CD4-positive, alpha-beta memory T cell (primary cell): ENCODE measurements around the gene CCDC83. TPM values are rescaled to one million over a fixed set of nuclear protein-coding genes. Genes with fewer than 3 reads are reported as not detected.
"Not testable (repeated sequence)": the region's sequence is repeated elsewhere in the genome, so short reads cannot be mapped to it uniquely, and the experiment has no call there.

Experiments
- CTCF ChIA-PET: fragments of 350-600 bp; sonication (Branson Sonifier 250); formaldehyde crosslinking; loops from one replicate; lab custom pipeline; 2021; ENCODE audit warnings: inconsistent platforms; ENCODE audit not compliant: partially characterized antibody; lab: Charles Lee
- POLR2A ChIA-PET: fragments of 350-600 bp; sonication (Branson Sonifier 250); formaldehyde crosslinking; loops from one replicate; lab custom pipeline; 2021; ENCODE audit not compliant: partially characterized antibody; lab: Charles Lee
- DNase-seq, 5 donors: peaks; one replicate each; pipeline versions ENCODE4 v3.0.0 to v3.0.0-alpha.2; 2020 to 2022; ENCODE audit warnings: mixed read lengths in 1 of 5
- H3K27ac ChIP-seq: one replicate; pipeline ENCODE4 v1.7.0; 2013; ENCODE audit warnings: low read depth, low read length
- H3K27me3 ChIP-seq: 2 replicates; pipeline ENCODE4 v1.7.0; 2013; ENCODE audit warnings: mild to moderate bottlenecking, low read length, moderate library complexity; ENCODE audit not compliant: insufficient read depth
- H3K36me3 ChIP-seq: 2 replicates; pipeline ENCODE4 v1.7.0; 2013; ENCODE audit warnings: mild to moderate bottlenecking, low read length, moderate library complexity; ENCODE audit not compliant: insufficient read depth
- H3K4me1 ChIP-seq: 2 replicates; pipeline ENCODE4 v1.7.0; 2013; ENCODE audit warnings: mild to moderate bottlenecking, low read length, moderate library complexity; ENCODE audit not compliant: insufficient read depth
- H3K4me3 ChIP-seq, 2 donors: one replicate each; pipeline ENCODE4 v1.7.0; 2013; ENCODE audit warnings: low read length in 2 of 2, mild to moderate bottlenecking in 1 of 2
- H3K9me3 ChIP-seq, 2 donors: one replicate each; pipeline ENCODE4 v1.7.0; 2013; ENCODE audit warnings: low read length in 2 of 2, control low read depth in 1 of 2; ENCODE audit not compliant: control insufficient read depth in 1 of 2
- H3K27ac Mint-ChIP-seq, 7 donors: one replicate each; pipeline ENCODE4 v1.8.0; 2020 to 2021; ENCODE audit warnings: mixed read lengths in 7 of 7, mild to moderate bottlenecking in 6 of 7, inconsistent platforms in 3 of 7, moderate library complexity in 3 of 7
- H3K27me3 Mint-ChIP-seq, 2 donors: one replicate each; pipeline ENCODE4 v1.8.0; 2020 to 2021; ENCODE audit warnings: mixed read lengths in 2 of 2
- H3K36me3 Mint-ChIP-seq, 2 donors: one replicate each; pipeline ENCODE4 v1.8.0; 2020 to 2021; ENCODE audit warnings: mixed read lengths in 2 of 2, inconsistent platforms in 1 of 2, mild to moderate bottlenecking in 1 of 2
- H3K4me1 Mint-ChIP-seq, 4 donors: one replicate each; pipeline ENCODE4 v1.8.0; 2020 to 2021; ENCODE audit warnings: mixed read lengths in 4 of 4, mild to moderate bottlenecking in 1 of 4
- H3K4me3 Mint-ChIP-seq, 8 donors: one replicate each; pipeline ENCODE4 v1.8.0; 2020 to 2021; ENCODE audit warnings: mixed read lengths in 8 of 8, mild to moderate bottlenecking in 7 of 8, moderate library complexity in 6 of 8, inconsistent platforms in 3 of 8
- H3K9me3 Mint-ChIP-seq, 8 donors: one replicate each; pipeline ENCODE4 v1.8.0; 2020 to 2021; ENCODE audit warnings: mixed read lengths in 8 of 8, mild to moderate bottlenecking in 5 of 8, inconsistent platforms in 3 of 8, moderate library complexity in 1 of 8
- intact Hi-C: fragments of 100-400 bp; cut with micrococcal nuclease; formaldehyde crosslinking; loops from one replicate; pipeline ENCODE4 v1.15.1; 2023
- polyA plus RNA-seq, 2 donors: library from polyadenylated mRNA; unstranded; fragments of 300-500 nt; fragmentation: Illumina TruSeq; gene quantifications; one replicate each; pipeline ENCODE4 v1.2.3, GENCODE V29; 2021
- total RNA-seq, 2 experiments: library from RNA; stranded (reverse); gene quantifications; one replicate each; pipeline ENCODE4 v1.2.3, GENCODE V29; 2021

CCDC83 gene
- total and polyA plus RNA-seq, 4 experiments from 2014 or later, result not detected

DNA sequence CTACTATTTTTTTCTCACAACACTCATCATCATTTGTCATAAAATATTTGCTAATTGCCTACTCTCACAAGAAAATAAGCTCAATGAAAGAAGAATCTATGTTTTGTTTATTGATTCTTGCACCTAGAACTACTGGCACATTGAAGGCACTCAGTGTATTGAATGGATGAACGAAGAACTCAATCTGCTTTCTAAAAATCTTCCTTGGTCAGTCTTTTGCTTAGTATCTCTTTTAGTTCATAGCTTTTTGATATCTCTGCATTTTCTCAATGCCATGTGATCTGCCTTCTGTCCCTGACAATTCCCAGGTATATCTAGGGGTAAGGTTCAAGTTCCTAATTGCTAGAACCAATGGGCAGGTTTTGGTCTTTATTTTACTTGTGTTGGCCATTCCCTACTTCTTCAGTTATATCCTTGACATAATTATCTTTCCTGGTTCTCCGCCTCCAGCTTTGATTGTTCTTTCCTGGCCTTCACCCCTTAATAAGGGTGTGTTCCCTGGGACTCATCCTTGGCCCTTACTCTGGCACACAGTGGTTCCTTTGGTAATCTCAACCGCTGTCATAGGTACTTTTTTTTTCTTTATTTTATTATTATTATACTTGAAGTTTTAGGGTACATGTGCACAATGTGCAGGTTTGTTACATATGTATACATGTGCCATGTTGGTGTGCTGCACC, 96.4 kb downstream of the CCDC83 start:
- CTCF ChIA-PET, result no interaction called here
- intact Hi-C loops, result no loop called here

DNA sequence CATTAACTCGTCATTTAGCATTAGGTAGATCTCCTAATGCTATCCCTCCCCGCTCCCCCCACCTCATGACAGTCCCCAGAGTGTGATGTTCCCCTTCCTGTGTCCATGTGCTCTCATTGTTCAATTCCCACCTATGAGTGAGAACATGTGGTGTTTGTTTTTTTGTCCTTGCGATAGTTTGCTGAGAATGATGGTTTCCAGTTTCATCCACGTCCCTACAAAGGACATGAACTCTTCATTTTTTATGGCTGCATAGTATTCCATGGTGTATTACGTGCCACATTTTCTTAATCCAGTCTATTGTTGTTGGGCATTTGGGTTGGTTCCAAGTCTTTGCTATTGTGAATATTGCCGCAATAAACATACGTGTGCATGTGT, 96.9 kb downstream of the CCDC83 start:
- H3K27ac ChIP-seq, H3K4me1 Mint-ChIP-seq, H3K4me1 ChIP-seq, POLR2A ChIA-PET, H3K27me3 Mint-ChIP-seq, H3K9me3 ChIP-seq, CTCF ChIA-PET, H3K27me3 ChIP-seq, H3K4me3 ChIP-seq, intact Hi-C loops, DNase-seq, H3K4me3 Mint-ChIP-seq: not testable (repeated sequence)
- peaks cover 39 to 40% of the 10 kb centered on the region in 2 donors for H3K36me3 Mint-ChIP-seq
- peak overlapping the region in 2 of 7 donors; percentile 27 to 73 for H3K27ac Mint-ChIP-seq
- H3K36me3 ChIP-seq, result peaks cover 17% of the 10 kb centered on the region
- H3K9me3 Mint-ChIP-seq, result peaks cover 2 to 36% (median 24%) of the 10 kb centered on the region in 8 donors

More for the DNA sequence above, 96.4 kb downstream of the CCDC83 start:
- Histone ChIP-seq H3K27ac (no peak overlapping the region), H3K36me3 (peaks cover 14% of the 10 kb centered on the region), H3K9me3 (no peaks in the 10 kb centered on the region), H3K4me3 (no peak overlapping the region), H3K27me3 (no peaks in the 10 kb centered on the region), H3K4me1 (no peaks in the 10 kb centered on the region)
- POLR2A ChIA-PET, result no interaction called here
- Mint-ChIP-seq H3K27me3 (no peaks in the 10 kb centered on the region), H3K27ac (peak overlapping the region in 3 of 7 donors; percentile 1 to 55 (median 6)), H3K9me3 (peaks cover 2 to 36% (median 24%) of the 10 kb centered on the region in 8 donors), H3K4me1 (peaks cover 1 to 8% (median 4%) of the 10 kb centered on the region in 4 donors), H3K4me3 (peak overlapping the region in 1 of 8 donors; percentile 0), H3K36me3 (peaks cover 33 to 35% of the 10 kb centered on the region in 2 donors)
- no peak for DNase-seq

DNA sequence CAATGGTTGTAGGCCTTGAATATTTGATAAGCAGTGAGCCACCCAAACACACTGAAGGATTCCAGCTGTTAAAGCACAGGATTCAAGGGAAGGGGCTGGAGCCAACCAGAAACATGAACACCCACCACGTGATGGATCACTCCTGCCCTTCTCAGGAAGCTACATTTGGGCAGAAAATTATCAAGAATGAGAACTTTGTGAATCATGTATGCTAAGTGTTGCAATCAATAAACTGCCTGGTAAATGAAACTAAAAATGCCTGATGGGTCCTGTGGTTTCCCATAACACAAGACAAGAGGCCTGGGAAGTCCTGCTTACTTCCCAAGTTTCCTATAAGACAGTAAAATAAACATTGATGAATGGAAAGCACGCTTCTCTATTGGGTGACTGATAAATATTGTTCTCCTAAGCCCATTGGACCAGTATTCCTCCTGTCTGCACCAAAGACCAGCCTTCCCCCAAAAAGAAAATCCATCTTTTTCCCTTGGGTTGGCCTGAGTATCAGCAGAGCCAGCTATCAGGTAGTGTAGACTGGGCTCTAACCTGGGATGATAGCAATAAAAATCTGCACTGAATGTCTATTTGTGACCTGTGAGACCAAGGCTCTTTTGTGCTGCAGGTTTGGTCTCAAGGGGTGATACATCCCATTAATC, 98.4 kb downstream of the CCDC83 start:
- H3K9me3 Mint-ChIP-seq, result peaks cover 2 to 36% (median 24%) of the 10 kb centered on the region in 8 donors

DNA sequence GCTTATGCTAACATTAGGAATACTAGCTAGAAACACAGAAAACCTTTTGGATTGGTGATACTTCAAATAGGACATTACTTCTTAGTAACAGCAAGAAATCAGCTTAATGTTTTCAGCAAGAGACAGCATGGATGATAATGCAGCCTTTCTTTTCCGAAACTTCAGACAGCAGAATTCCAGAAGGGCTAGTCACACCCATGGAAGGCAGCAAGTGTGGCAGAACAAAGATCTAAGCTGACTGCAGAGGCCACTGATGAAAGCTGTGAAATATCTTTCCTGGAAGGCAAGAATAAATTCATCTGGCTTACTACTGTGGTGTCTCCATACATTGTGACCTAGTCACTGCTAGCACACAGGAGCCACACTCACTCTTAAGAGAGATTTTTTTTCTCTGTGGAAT, 100.3 kb downstream of the CCDC83 start:
- Mint-ChIP-seq H3K27me3 (no peaks in the 10 kb centered on the region), H3K36me3 (peaks cover 68 to 71% of the 10 kb centered on the region in 2 donors), H3K9me3 (peaks cover 2 to 36% (median 24%) of the 10 kb centered on the region in 8 donors), H3K27ac (no peak overlapping the region), H3K4me1 (peaks cover 0 to 5% (median 0%) of the 10 kb centered on the region in 4 donors), H3K4me3 (no peak overlapping the region)
- Histone ChIP-seq H3K4me1 (no peaks in the 10 kb centered on the region), H3K27me3 (no peaks in the 10 kb centered on the region), H3K27ac (no peak overlapping the region), H3K36me3 (peaks cover 42% of the 10 kb centered on the region), H3K4me3 (no peak overlapping the region), H3K9me3 (no peaks in the 10 kb centered on the region)
- intact Hi-C loops, result no loop called here
- CTCF ChIA-PET, result interaction anchor here (1.1 kb wide), 1 partner anchor 238 kb away, joined by 3 read pairs; no protein-coding TSS in a partner anchor
- POLR2A ChIA-PET, result no interaction called here
- DNase-seq, result no peak

More for the DNA sequence above, 98.4 kb downstream of the CCDC83 start:
- Histone ChIP-seq H3K9me3 (no peaks in the 10 kb centered on the region), H3K4me3 (no peak overlapping the region), H3K27me3 (no peaks in the 10 kb centered on the region), H3K36me3 (peaks cover 28% of the 10 kb centered on the region), H3K4me1 (no peaks in the 10 kb centered on the region), H3K27ac (no peak overlapping the region)
- Mint-ChIP-seq H3K27me3 (no peaks in the 10 kb centered on the region), H3K4me1 (peaks cover 0 to 4% (median 2%) of the 10 kb centered on the region in 4 donors), H3K4me3 (no peak overlapping the region), H3K27ac (peak overlapping the region in 1 of 7 donors; percentile 65), H3K36me3 (peaks cover 52 to 54% of the 10 kb centered on the region in 2 donors)
- intact Hi-C loops, result no loop called here
- ChIA-PET POLR2A (no interaction called here), CTCF (no interaction called here)
- DNase-seq, result no peak

DNA sequence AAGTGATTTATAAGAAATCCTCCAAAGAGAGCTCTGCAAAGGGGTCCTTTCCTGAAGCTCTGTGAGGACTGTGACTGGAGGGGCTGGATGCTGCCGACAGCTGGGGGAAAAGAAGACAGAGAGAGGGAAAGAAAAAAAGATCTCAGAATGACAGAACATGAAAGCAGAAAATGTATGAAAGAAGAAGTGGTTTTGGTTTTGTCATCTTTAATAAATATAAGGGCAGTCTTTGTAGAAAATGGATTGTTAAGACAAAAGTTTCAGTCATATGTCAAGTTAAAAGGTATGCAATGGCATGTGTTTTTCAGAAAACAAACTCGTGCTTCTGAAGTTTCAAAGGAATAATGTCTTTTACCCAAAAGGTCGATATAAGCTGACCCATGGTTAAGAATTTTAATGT, 105.5 kb downstream of the CCDC83 start:
- Mint-ChIP-seq H3K27ac (peak overlapping the region in 3 of 7 donors; percentile 13 to 39 (median 38)), H3K27me3 (no peaks in the 10 kb centered on the region)

DNA sequence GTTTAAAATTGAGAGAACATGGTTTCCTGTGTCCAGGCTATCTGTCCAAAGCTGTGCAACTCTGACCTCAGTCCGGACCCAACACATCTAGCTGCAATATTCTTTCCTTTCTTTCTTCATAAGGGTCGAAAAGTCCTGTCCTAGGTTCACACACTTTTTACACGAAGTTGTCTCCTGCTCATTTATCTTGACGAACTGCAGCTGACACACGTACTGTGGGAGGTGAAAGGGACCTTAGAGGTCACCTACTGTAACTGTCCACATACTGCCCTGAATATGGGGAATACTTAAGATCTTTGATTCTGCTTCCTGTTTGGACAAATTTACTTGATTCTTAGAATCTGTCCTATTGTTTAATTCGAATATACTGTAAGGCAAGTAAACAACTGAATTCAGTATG, 105.9 kb downstream of the CCDC83 start:
- intact Hi-C loops, result no loop called here
- Mint-ChIP-seq H3K27me3 (no peaks in the 10 kb centered on the region), H3K4me3 (no peak overlapping the region), H3K9me3 (peaks cover 0 to 2% (median 0%) of the 10 kb centered on the region in 8 donors), H3K36me3 (peaks cover 76 to 87% of the 10 kb centered on the region in 2 donors), H3K4me1 (peaks cover 0 to 9% (median 6%) of the 10 kb centered on the region in 4 donors), H3K27ac (peak overlapping the region in 1 of 7 donors; percentile 64)
- Histone ChIP-seq H3K4me3 (no peak overlapping the region), H3K9me3 (no peaks in the 10 kb centered on the region), H3K4me1 (no peaks in the 10 kb centered on the region), H3K36me3 (peaks cover 64% of the 10 kb centered on the region), H3K27me3 (no peaks in the 10 kb centered on the region), H3K27ac (no peak overlapping the region)
- DNase-seq, result no peak
- ChIA-PET POLR2A (no interaction called here), CTCF (interaction anchor here (0.9 to 1.6 kb wide), 2 partner anchors 38 to 106 kb away, joined by 3 to 4 read pairs; partner anchors contain the start of gene CCDC83)

More for the DNA sequence above, 105.5 kb downstream of the CCDC83 start:
- Mint-ChIP-seq H3K36me3 (peaks cover 78 to 88% of the 10 kb centered on the region in 2 donors), H3K9me3 (peaks cover 0 to 3% (median 0%) of the 10 kb centered on the region in 8 donors), H3K4me1 (peaks cover 0 to 8% (median 5%) of the 10 kb centered on the region in 4 donors), H3K4me3 (no peak overlapping the region)
- ChIA-PET CTCF (no interaction called here), POLR2A (no interaction called here)
- H3K9me3 ChIP-seq, result no peaks in the 10 kb centered on the region
- no peak overlapping the region for H3K4me3 ChIP-seq
- peaks cover 66% of the 10 kb centered on the region for H3K36me3 ChIP-seq
- H3K27me3 ChIP-seq, result no peaks in the 10 kb centered on the region
- DNase-seq, result no peak
- H3K27ac ChIP-seq, result no peak overlapping the region
- intact Hi-C loops, result no loop called here
- H3K4me1 ChIP-seq, result no peaks in the 10 kb centered on the region

DNA sequence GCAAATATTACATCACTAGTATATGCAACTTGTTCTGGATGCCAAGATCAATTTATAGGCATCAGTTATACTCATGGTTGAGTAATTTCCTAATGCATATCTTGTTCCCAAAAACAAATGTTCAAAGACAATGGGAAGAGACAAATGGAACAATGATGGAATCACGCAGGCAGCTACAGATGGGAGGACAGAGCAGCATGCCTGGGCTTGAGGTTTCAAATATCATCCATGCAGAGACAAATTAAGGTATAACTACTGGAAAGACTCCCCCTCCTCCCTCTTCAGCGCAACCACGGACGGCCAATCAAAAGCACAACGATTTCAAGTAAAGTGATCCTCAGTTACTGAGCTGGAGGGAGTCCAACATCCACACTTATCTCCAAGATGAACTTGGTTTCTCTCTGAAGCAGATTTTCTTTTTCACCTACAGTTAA, 106.8 kb downstream of the CCDC83 start:
- H3K4me3 Mint-ChIP-seq, result peak overlapping the region in 1 of 8 donors; percentile 7
- no peaks in the 10 kb centered on the region for H3K9me3 Mint-ChIP-seq
- H3K36me3 Mint-ChIP-seq, result peaks cover 71 to 86% of the 10 kb centered on the region in 2 donors
- peaks cover 63% of the 10 kb centered on the region for H3K36me3 ChIP-seq
- H3K27ac ChIP-seq, result no peak overlapping the region
- peaks cover 0 to 9% (median 6%) of the 10 kb centered on the region in 4 donors for H3K4me1 Mint-ChIP-seq
- no peaks in the 10 kb centered on the region for H3K27me3 ChIP-seq
- H3K27me3 Mint-ChIP-seq, result no peaks in the 10 kb centered on the region
- no peak overlapping the region for H3K4me3 ChIP-seq
- ChIA-PET POLR2A (no interaction called here), CTCF (interaction anchor here (0.9 to 1.6 kb wide), 3 partner anchors 19 to 107 kb away, joined by 3 to 4 read pairs (median 3); partner anchors contain the start of gene CCDC83)
- no peak for DNase-seq
- no peaks in the 10 kb centered on the region for H3K9me3 ChIP-seq
- no peaks in the 10 kb centered on the region for H3K4me1 ChIP-seq
- intact Hi-C loops, result no loop called here
- peak overlapping the region in 2 of 7 donors; percentile 11 to 53 for H3K27ac Mint-ChIP-seq
